HPDE6-E6E7 (cell line): ENCODE measurements around the gene MEIOSIN.
"Not testable (repeated sequence)": the region's sequence is repeated elsewhere in the genome, so short reads cannot be mapped to it uniquely, and the experiment has no call there.

Experiments
- DNase-seq: peaks from one replicate; pipeline ENCODE4 v3.0.0; 2011; ENCODE audit warnings: missing footprints; ENCODE audit errors: extremely low spot score

MEIOSIN gene, protein sequence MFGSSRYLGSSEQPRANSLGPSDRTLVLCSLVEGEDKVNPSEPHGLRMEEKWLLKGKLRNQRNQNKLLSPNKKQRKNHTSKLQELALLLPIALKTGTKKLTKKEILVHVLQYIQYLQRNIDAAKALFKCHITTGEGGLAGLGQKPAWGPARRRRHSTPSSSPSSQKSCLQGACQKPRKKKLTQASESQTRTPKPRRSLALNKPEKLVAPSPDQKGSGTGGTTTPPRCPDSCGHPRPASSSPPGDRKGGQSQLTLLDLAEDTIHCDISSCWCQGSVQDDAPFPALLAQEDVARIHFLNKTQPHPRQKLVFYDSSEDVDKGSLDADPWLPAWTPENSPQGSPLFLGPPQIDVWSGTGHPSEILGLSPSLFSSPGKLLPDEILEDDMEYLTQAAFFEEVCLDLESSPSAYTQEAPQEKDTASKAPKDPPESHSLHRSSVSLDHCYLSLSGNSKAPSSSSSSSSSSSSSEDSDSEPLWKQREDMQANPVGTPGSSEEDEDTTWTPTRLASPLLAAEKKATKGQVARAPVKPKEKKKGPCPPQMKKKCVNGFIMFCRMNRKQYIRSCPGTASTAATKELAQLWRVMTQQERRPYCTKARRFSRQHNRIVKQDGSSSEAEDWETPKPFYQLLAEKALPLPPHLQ

GRCh38 chr19:45733160-45733810 lies at the start of gene MEIOSIN:
Gene MEIOSIN, plus strand, starts transcription at chr19:45733439. Its CDS starts 1,938 bp downstream, at chr19:45735377.
- DNase-seq, result no peak

DNA sequence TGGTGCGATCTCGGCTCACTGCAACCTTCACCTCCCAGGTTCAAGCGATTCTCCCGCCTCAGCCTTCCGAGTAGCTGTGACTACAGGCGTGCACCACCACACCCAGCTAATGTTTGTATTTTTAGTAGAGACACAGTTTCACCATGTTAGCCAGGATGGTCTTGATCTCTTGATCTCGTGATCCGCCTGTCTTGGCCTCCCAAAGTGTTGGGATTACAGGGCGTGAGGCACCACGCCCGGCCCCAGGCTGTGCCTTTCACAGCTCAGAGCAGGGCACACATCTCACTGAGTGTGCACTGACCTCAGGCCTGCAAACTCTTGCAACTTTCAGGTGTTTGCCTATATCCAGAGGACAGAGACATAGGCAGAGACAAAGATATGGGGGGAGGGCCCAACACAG lies 48.2 kb upstream of the MEIOSIN start:
- DNase-seq, result not testable (repeated sequence)

GRCh38 chr19:45687599-45687998 lies 45.6 kb upstream of the MEIOSIN start:
- no peak for DNase-seq

DNA sequence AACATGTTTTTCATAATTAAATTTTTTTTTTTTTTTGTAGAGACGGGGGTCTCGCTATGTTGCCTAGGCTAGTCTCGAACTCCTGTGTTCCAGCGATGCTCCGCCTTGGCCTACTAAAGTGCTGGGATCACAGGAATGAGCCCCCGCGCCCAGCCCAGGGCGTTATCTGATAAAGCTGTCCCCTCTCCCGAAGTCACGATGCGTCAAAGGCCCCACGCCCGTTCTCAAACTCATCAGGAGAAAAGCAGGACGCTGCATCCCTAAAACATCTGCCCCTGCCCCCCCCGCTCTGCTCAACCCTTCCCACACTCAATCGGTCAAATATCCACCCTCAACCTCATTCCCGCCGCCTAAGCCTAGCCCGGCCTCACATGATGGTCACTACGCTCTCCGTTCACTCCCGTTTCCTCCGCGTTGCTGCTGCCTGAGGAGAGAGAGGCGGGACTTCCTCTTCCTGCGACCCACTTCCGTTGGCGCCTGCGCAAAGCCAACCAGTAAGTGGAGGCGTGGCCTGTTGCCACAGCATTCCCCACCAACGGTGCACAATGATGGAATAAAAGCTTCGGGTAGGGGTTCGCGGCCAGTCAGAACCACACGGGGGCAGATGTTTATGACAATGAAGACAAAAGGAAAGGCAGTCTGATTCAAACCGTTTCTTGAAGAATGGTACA lies 41.6 kb upstream of the MEIOSIN start, which contains the start of gene SNRPD2:
Gene SNRPD2, minus strand, starts transcription at position 438 of the 671 bp plus-strand sequence. Its CDS starts 65 bp downstream, at position 373.
- DNase-seq, result peak; percentile 89

GRCh38 chr19:45692187-45693105 lies 40.8 kb upstream of the MEIOSIN start, which contains the start of gene QPCTL:
Gene QPCTL, plus strand, starts transcription at chr19:45692666. Its CDS starts 38 bp downstream, at chr19:45692704.
- peak; percentile 98 for DNase-seq

DNA sequence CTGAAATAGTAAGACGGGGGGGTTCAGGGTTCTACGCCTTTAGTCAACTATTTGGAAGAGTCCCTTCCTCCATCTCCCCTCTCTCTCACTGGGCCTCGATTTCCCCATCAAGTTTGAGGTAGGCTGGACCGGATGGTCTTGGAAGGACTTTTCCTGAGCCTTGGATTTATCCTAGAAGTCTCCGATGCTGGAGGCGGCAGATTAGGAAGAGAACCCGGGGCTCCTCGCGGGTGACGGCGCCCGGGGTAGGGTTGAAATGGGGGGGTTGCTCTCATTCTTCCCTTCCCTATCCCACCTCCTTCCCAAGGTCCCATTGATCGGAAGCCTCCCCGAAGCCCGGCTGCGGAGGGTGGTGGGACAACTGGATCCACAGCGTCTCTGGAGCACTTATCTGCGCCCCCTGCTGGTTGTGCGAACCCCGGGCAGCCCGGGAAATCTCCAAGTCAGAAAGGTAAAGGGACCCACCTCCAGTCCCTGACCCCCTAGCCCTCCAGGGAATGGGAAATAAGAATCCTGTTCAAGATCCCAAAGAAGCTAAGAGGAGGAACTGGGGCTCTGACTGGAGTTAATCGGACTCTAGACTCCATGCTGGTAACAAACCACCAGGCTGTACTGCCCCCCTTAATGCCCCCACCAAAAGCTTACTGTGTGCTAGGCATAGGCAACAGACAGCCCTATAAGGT lies 40.0 kb upstream of the MEIOSIN start:
- DNase-seq, result peak; percentile 73

GRCh38 chr19:45701676-45702075 lies 31.6 kb upstream of the MEIOSIN start:
- no peak for DNase-seq

- DNase-seq, result no peak
Observed at GRCh38 chr19:45705115-45705514, 28.1 kb upstream of the MEIOSIN start.

DNA sequence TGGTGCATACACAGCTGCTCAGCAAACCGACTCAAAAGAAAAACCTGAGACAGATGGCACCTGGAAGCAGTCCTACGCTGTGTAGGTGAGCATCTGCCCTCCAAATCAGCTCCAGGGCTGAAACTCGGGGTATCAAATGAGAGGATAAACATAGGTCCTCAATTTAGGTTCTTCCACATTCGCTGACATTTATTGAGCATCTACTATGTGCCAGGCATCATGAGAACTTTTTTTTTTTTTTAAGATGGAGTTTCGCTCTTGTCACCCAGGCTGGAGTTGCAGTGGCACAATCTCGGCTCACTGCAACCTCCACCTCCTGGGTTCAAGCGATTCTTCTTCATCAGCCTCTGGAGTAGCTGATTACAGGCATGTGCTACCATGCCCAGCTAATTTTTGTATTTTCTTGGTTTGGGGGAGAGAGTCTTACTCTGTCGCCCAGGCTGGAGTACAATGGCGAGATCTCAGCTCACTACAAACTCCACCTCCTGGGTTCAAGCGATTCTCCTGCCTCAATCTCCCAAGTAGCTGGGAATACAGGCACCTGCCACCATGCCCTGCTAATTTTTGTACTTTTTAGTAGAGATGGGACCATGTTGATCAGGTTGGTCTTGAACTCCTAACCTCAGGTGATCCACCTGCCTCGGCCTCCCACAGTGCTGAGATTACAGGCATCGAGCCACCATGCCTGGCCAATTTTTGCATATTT lies 27.4 kb upstream of the MEIOSIN start:
- DNase-seq, result no peak

DNA sequence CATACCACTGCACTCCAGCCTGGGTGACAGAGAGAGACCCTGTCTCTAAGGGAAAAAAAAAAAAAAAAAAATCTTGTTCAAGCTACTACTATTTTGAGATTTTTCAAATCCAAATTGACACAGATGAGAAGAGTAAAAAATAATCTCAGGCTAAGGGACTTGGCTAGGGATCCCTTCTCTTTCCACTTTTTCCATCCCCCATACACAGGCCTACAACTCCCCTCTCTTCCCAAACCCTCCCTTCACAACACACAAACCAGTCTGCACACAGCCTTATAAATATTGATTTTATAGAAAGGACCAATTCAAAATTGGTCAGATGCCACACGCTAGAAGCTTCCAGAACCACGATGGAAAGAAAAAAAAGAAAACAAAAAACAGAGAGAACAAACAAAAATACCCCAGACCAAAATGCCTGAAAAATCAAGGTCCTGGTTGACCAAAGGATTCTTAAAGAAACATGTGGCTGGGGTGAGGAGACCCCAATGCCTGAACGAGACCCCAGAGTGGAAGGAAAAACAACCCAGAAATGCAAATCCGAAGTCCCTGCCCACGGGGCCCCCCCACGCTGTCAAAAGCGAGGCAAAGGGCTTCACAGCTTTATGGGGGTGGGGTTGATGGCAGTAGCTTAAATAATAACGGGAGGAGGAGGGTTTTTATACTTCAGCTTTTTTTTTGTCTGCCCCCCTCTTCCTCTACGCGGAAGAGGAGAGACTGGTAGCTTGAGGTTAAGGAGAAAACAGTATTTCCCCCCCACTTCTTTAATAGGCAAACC lies 22.7 kb upstream of the MEIOSIN start:
- DNase-seq, result no peak

- DNase-seq, result no peak
Observed at GRCh38 chr19:45711851-45712698, 21.2 kb upstream of the MEIOSIN start.

DNA sequence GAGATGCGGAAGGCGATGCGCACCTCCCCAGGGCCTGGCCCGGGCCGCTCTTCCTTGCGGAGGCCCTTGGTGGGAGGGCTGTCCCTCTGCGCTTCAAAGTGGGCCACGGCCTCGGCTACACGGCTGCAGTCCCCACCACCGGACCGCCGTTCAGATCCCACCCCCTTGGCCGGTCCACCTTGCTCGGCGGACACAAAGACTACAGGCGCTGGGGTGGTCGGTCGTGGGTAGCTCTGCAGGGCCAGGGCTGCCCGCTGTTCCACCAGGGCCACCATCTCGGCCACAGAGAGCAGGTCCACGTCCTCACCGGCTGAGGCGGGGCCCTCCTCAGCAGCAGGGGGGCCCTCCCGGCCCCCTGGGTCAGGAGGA lies 20.6 kb upstream of the MEIOSIN start:
- DNase-seq, result no peak

GRCh38 chr19:45713141-45713540 lies 20.1 kb upstream of the MEIOSIN start:
- DNase-seq, result no peak

GRCh38 chr19:45715139-45715538 lies 18.1 kb upstream of the MEIOSIN start:
- DNase-seq, result no peak

DNA sequence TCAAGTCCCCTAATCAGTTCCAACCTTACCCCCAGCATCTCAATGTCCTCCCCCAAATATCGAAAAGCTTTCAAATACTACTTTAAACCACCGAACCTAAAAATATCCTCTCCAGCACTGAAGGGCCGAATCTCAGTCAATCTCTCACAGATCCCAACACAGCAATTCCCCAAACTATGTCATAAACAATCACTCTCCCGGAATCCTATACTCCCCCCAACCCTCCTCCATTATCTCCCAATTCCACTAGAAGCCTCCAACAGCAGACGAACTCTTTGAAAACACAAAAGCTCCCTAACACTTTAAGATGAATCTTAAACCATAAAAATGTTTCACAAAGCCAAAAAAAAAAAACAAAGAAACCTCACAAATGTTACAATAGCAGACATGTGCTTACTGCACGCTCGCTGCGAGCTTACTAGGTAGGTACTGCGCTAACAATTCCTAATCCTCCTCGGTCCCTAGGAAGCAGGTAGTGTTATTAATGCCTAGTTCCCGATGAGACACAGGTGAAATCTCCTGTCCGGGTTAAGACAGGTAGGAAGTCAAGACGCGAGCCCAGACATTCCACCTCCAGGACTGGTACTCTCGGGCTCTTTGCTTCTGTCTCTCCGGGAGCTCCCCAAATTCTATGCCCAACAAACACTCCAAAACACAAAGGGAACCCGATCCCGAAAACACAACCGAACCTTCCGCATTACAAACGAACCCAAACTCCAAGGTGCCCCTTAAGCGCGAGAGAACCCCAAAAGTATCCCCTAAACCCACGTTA lies 16.7 kb upstream of the MEIOSIN start:
- peak; percentile 45 for DNase-seq

GRCh38 chr19:45717131-45717982 lies 15.9 kb upstream of the MEIOSIN start:
- peak; percentile 95 for DNase-seq
